Heart left ventricle (tissue), 13 donors: ENCODE data around the gene GRIK1.

Experiments used
- POLR2A ChIP-seq, 2 donors: fragments of 450-650 bp; IDR thresholded peaks; one replicate each; pipeline ENCODE4 v1.6.1; 2017; ENCODE audit warnings: antibody characterized with exemption in 2 of 2, mild to moderate bottlenecking in 2 of 2, moderate library complexity in 2 of 2
- TF ChIP-seq, protein P1 (sequence below), 12 donors: fragments of 200-600 bp; sonication (generic) in 4 of 12; IDR thresholded peaks; one replicate each; pipeline versions ENCODE4 v1.5.0 to v1.8.0; 2018 to 2022; ENCODE audit warnings: antibody characterized with exemption in 12 of 12, mild to moderate bottlenecking in 5 of 12
- donor health status: ischemic (EF 13 %, LVEDD 7.1; RV severe dilation, severe dysfunction).
- donor health status: DM: no; HTN: yes; CAD: no.
- donor health status: DM: no; HTN: no; CAD: no.
- donor health status: ischemic (EF 25% LVEDD 6.9; RV normal size, moderate dysfunction).
- donor health status: ischemic (EF 25% LVEDD 5.7; RV mildly dilated, moderate dysfunction).
- donor health status: ischemic (EF 35%, LVEDD 5.7; RV mildly dilated, moderate dysfunction).
- donor health status: nonischemic (EF 11% LVEDD 7.7; RV severe dilation, severe dysfunction).
- donor health status: DM: yes; HTN: yes; CAD: no.
- donor health status: PGD.
- donor health status: ischemic (EF 29% LVEDD 5.4; RV normal size, mild dysfunction).
- donor health status: nonischemic (EF 23%, LVEDD 6.1; RV moderate dilation, normal function).

- TF ChIP-seq, protein P1, sequence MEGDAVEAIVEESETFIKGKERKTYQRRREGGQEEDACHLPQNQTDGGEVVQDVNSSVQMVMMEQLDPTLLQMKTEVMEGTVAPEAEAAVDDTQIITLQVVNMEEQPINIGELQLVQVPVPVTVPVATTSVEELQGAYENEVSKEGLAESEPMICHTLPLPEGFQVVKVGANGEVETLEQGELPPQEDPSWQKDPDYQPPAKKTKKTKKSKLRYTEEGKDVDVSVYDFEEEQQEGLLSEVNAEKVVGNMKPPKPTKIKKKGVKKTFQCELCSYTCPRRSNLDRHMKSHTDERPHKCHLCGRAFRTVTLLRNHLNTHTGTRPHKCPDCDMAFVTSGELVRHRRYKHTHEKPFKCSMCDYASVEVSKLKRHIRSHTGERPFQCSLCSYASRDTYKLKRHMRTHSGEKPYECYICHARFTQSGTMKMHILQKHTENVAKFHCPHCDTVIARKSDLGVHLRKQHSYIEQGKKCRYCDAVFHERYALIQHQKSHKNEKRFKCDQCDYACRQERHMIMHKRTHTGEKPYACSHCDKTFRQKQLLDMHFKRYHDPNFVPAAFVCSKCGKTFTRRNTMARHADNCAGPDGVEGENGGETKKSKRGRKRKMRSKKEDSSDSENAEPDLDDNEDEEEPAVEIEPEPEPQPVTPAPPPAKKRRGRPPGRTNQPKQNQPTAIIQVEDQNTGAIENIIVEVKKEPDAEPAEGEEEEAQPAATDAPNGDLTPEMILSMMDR (IDR thresholded peaks at IDR 0.05) = no peak
- no peak for TF ChIP-seq POLR2A (IDR thresholded peaks at IDR 0.05)
Measured at GRCh38 chr21:29875873-29876272, 63.9 kb downstream of the GRIK1 start.
